HepG2 (cell line): ENCODE measurements around the gene PXMP4. TPM values are rescaled to one million over a fixed set of nuclear protein-coding genes. Genes with fewer than 3 reads are reported as not detected.
A peak's percentile ranks its signal among the peaks of the same experiment; 100 is the strongest.

Experiments
- CC2D1A ChIP-seq: sonication (generic); formaldehyde crosslinking; IDR thresholded peaks from 2 replicates; pipeline ENCODE4 v1.8.1; 2023; ENCODE audit warnings: mild to moderate bottlenecking, missing genetic modification reagents
- CREM ChIP-seq, 2 experiments: sonication (generic) in 1 of 2; formaldehyde crosslinking in 1 of 2; IDR thresholded peaks; 2 replicates each; pipeline versions ENCODE4 v1.4.0 to v1.6.1; 2016 to 2020; ENCODE audit warnings: antibody characterized with exemption in 1 of 2, mild to moderate bottlenecking in 1 of 2, missing genetic modification reagents in 1 of 2
- FOXA1 ChIP-seq, 2 experiments: fragments of 450-650 bp in 1 of 2; sonication (generic) in 1 of 2; formaldehyde crosslinking in 1 of 2; IDR thresholded peaks; 2 replicates each; pipeline versions ENCODE4 v1.4.0 to v1.6.1; 2016 to 2020; ENCODE audit warnings: missing genetic modification reagents in 1 of 2
- PHF5A ChIP-seq: IDR thresholded peaks from one replicate; pipeline ENCODE4 v1.6.1; 2018; ENCODE audit warnings: low read depth, missing genetic modification reagents; ENCODE audit not compliant: unreplicated experiment
- SOX13 ChIP-seq, 3 experiments: fragments of 450-650 bp in 1 of 3; sonication (generic) in 1 of 3; formaldehyde crosslinking in 1 of 3; IDR thresholded peaks in 2 of 3; conservative IDR thresholded peaks in 1 of 3; 2 replicates each; pipeline versions ENCODE4 v1.5.0 to v1.6.1; 2016 to 2020; ENCODE audit warnings: antibody characterized with exemption in 1 of 3, mild to moderate bottlenecking in 1 of 3, missing compliant biosample characterization in 1 of 3, missing genetic modification reagents in 1 of 3, moderate library complexity in 1 of 3
- STAT6 ChIP-seq: sonication (generic); formaldehyde crosslinking; IDR thresholded peaks from 2 replicates; pipeline ENCODE4 v1.4.0; 2020; ENCODE audit warnings: missing genetic modification reagents, mild to moderate bottlenecking, borderline replicate concordance
- ZBTB3 ChIP-seq: sonication (generic); formaldehyde crosslinking; IDR thresholded peaks from 2 replicates; pipeline ENCODE4 v1.4.0; 2020; ENCODE audit warnings: low read depth, mild to moderate bottlenecking, moderate library complexity, missing genetic modification reagents, borderline replicate concordance
- ZFP1 ChIP-seq: IDR thresholded peaks from 2 replicates; pipeline ENCODE4 v1.6.1; 2016
- ZNF564 ChIP-seq: sonication (generic); formaldehyde crosslinking; IDR thresholded peaks from 2 replicates; pipeline ENCODE4 v1.8.1; 2023; ENCODE audit warnings: mild to moderate bottlenecking, missing genetic modification reagents
- ZNF83 ChIP-seq: sonication (generic); formaldehyde crosslinking; IDR thresholded peaks from 2 replicates; pipeline ENCODE4 v1.4.0; 2020; ENCODE audit warnings: missing genetic modification reagents, mild to moderate bottlenecking, borderline replicate concordance
- polyA plus RNA-seq, 8 experiments: library from polyadenylated mRNA; depleted of rRNA in 3 of 8; stranded (reverse) in 7 of 8; unstranded in 1 of 8; fragments of >200 nt; fragmentation: Illumina TruSeq in 4 of 8; extraction: Trizol in 4 of 8; gene quantifications; 2 replicates each; pipeline versions ENCODE4 v1.2.1 to v1.2.3, GENCODE V29; 2011 to 2016; ENCODE audit warnings: low read depth in 4 of 8, missing spikeins in 1 of 8, mixed read lengths in 1 of 8; ENCODE audit not compliant: insufficient read depth in 1 of 8
- total RNA-seq, 5 experiments: library from RNA; depleted of rRNA; stranded (reverse); fragments of >200 nt; fragmentation: Illumina TruSeq; extraction: Trizol; gene quantifications; 2 replicates each; pipeline ENCODE4 v1.2.3, GENCODE V29; 2016; ENCODE audit warnings: low read depth in 1 of 5
- TF ChIP-seq, protein P1 (sequence below), 2 experiments: fragments of 450-650 bp in 1 of 2; sonication (generic) in 1 of 2; formaldehyde crosslinking; IDR thresholded peaks; 2 replicates each; pipeline versions ENCODE4 v1.5.0 to v1.8.0; 2020 to 2022; ENCODE audit warnings: mild to moderate bottlenecking in 1 of 2, missing genetic modification reagents in 1 of 2
- TF ChIP-seq, protein P2 (sequence below): sonication (generic); formaldehyde crosslinking; IDR thresholded peaks from 2 replicates; pipeline ENCODE4 v1.8.1; 2022; ENCODE audit warnings: mild to moderate bottlenecking, missing genetic modification reagents
- TF ChIP-seq, protein P3 (sequence below): sonication (generic); formaldehyde crosslinking; IDR thresholded peaks from 2 replicates; pipeline ENCODE4 v1.4.0; 2020; ENCODE audit warnings: missing genetic modification reagents

PXMP4 gene
- total and polyA plus RNA-seq, 2 of the 13 experiments (the other 11 are each of a cell fraction or from before 2014, with no cell fraction given): not detected

- TF ChIP-seq PHF5A (CRISPR knock-in tag): peak; percentile 82
- TF ChIP-seq, protein P1, sequence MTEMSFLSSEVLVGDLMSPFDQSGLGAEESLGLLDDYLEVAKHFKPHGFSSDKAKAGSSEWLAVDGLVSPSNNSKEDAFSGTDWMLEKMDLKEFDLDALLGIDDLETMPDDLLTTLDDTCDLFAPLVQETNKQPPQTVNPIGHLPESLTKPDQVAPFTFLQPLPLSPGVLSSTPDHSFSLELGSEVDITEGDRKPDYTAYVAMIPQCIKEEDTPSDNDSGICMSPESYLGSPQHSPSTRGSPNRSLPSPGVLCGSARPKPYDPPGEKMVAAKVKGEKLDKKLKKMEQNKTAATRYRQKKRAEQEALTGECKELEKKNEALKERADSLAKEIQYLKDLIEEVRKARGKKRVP (CRISPR knock-in tag; IDR thresholded peaks at IDR 0.05): peak in 1 of 2 experiments; percentile 60; a peak in 1 of 4 replicates
- no peak for TF ChIP-seq STAT6 (CRISPR knock-in tag)
- TF ChIP-seq ZFP1 (CRISPR knock-in tag): peak; percentile 73; the same call in 1 of the 2 replicates
- TF ChIP-seq ZNF83 (CRISPR knock-in tag): no peak
- no peak for TF ChIP-seq FOXA1 (IDR thresholded peaks at IDR 0.05)
- TF ChIP-seq FOXA1 (CRISPR knock-in tag; IDR thresholded peaks at IDR 0.05): peak; percentile 68
- no peak for TF ChIP-seq ZBTB3 (CRISPR knock-in tag)
- TF ChIP-seq, protein P2, sequence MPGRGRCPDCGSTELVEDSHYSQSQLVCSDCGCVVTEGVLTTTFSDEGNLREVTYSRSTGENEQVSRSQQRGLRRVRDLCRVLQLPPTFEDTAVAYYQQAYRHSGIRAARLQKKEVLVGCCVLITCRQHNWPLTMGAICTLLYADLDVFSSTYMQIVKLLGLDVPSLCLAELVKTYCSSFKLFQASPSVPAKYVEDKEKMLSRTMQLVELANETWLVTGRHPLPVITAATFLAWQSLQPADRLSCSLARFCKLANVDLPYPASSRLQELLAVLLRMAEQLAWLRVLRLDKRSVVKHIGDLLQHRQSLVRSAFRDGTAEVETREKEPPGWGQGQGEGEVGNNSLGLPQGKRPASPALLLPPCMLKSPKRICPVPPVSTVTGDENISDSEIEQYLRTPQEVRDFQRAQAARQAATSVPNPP (CRISPR knock-in tag): 0 out of 2 replicates have a peak, but pooled peaks have one; percentile 16
- no peak for TF ChIP-seq CC2D1A (CRISPR knock-in tag)
- TF ChIP-seq, protein P3, sequence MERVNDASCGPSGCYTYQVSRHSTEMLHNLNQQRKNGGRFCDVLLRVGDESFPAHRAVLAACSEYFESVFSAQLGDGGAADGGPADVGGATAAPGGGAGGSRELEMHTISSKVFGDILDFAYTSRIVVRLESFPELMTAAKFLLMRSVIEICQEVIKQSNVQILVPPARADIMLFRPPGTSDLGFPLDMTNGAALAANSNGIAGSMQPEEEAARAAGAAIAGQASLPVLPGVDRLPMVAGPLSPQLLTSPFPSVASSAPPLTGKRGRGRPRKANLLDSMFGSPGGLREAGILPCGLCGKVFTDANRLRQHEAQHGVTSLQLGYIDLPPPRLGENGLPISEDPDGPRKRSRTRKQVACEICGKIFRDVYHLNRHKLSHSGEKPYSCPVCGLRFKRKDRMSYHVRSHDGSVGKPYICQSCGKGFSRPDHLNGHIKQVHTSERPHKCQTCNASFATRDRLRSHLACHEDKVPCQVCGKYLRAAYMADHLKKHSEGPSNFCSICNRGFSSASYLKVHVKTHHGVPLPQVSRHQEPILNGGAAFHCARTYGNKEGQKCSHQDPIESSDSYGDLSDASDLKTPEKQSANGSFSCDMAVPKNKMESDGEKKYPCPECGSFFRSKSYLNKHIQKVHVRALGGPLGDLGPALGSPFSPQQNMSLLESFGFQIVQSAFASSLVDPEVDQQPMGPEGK: peak; percentile 9; the same call in 1 of the 2 replicates
- 0 out of 2 replicates have a peak, but pooled peaks have one; percentile 37 for TF ChIP-seq ZNF564 (CRISPR knock-in tag)
- no peak for TF ChIP-seq SOX13 (IDR thresholded peaks at IDR 0.05)
- peak in 1 of 2 experiments; percentile 85; a peak in 2 of 4 replicates for TF ChIP-seq SOX13 (CRISPR knock-in tag; conservative IDR thresholded peaks at IDR 0.05 in 1 of 2, IDR thresholded peaks at IDR 0.05 in 1 of 2)
- peak; percentile 26 for TF ChIP-seq CREM (IDR thresholded peaks at IDR 0.05)
- TF ChIP-seq CREM (CRISPR knock-in tag; IDR thresholded peaks at IDR 0.05): no peak
Observed at GRCh38 chr20:33733654-33734576, 13.8 kb upstream of the PXMP4 start (continued).
